OCI-LY1 (cell line): ENCODE data around the gene GADD45G.

Experiments
- H2AFZ ChIP-seq: fragments of 200-600 bp; sonication (generic), shearing (Covaris generic); 2 replicates; pipeline ENCODE4 v1.6.0; 2014; ENCODE audit warnings: antibody characterized with exemption, mild to moderate bottlenecking, low read length
- H3F3A ChIP-seq: fragments of 200-600 bp; sonication (generic), shearing (Covaris generic); 2 replicates; pipeline ENCODE4 v1.6.0; 2014; ENCODE audit warnings: mild to moderate bottlenecking, antibody characterized with exemption, low read length, moderate library complexity; ENCODE audit not compliant: insufficient read depth
- H3K27ac ChIP-seq: fragments of 200-600 bp; sonication (generic); 2 replicates; pipeline ENCODE4 v1.5.1; 2014; ENCODE audit warnings: low read length, mixed run types, mild to moderate bottlenecking, low read depth; ENCODE audit not compliant: poor library complexity, severe bottlenecking
- H3K27me3 ChIP-seq: fragments of 200-600 bp; sonication (generic); 2 replicates; pipeline ENCODE4 v1.6.0; 2014; ENCODE audit warnings: antibody characterized with exemption, mild to moderate bottlenecking, low read length, moderate library complexity; ENCODE audit not compliant: insufficient read depth
- H3K36me3 ChIP-seq: fragments of 200-600 bp; sonication (generic); 2 replicates; pipeline ENCODE4 v1.6.1; 2014; ENCODE audit warnings: mild to moderate bottlenecking, antibody characterized with exemption, low read length, moderate library complexity, mixed read lengths; ENCODE audit not compliant: insufficient read depth
- H3K4me1 ChIP-seq: fragments of 200-600 bp; sonication (generic); 2 replicates; pipeline ENCODE4 v1.5.1; 2014; ENCODE audit warnings: mild to moderate bottlenecking, low read length, moderate library complexity; ENCODE audit not compliant: insufficient read depth, severe bottlenecking
- H3K4me2 ChIP-seq: fragments of 200-600 bp; sonication (generic), shearing (Covaris generic); 2 replicates; pipeline ENCODE4 v1.6.1; 2014; ENCODE audit warnings: low read length
- H3K4me3 ChIP-seq: fragments of 200-600 bp; sonication (generic); 2 replicates; pipeline ENCODE4 v1.5.1; 2014; ENCODE audit warnings: low read length, low read depth, mild to moderate bottlenecking, mixed read lengths; ENCODE audit not compliant: poor library complexity, severe bottlenecking
- H3K79me2 ChIP-seq: fragments of 200-600 bp; shearing (Covaris generic); 2 replicates; pipeline ENCODE4 v1.6.1; 2016; ENCODE audit warnings: mixed run types, low read length, mixed read lengths; ENCODE audit not compliant: insufficient read depth
- H3K9ac ChIP-seq: fragments of 200-600 bp; sonication (generic), shearing (Covaris generic); 2 replicates; pipeline ENCODE4 v1.6.1; 2014; ENCODE audit warnings: mild to moderate bottlenecking, low read length, mixed read lengths
- H3K9me2 ChIP-seq: fragments of 200-600 bp; sonication (generic), shearing (Covaris generic); 2 replicates; pipeline ENCODE4 v1.6.1; 2014; ENCODE audit warnings: low read depth, mild to moderate bottlenecking, low read length, mixed read lengths
- H3K9me3 ChIP-seq: fragments of 200-600 bp; shearing (Covaris generic); 2 replicates; pipeline ENCODE4 v1.6.1; 2014; ENCODE audit warnings: low read length, mixed read lengths
- H4K20me1 ChIP-seq: fragments of 200-600 bp; sonication (generic), shearing (Covaris generic); 2 replicates; pipeline ENCODE4 v1.6.0; 2016; ENCODE audit warnings: mild to moderate bottlenecking, low read length; ENCODE audit not compliant: insufficient read depth
- EZH2 ChIP-seq: fragments of 200-600 bp; sonication (generic), shearing (Covaris generic); IDR thresholded peaks from 2 replicates; pipeline ENCODE4 v1.8.0; 2017; ENCODE audit warnings: borderline replicate concordance, mixed run types, mild to moderate bottlenecking, antibody characterized with exemption, low read length, moderate library complexity, mixed read lengths
- TF ChIP-seq, protein P1 (sequence below): fragments of 200-600 bp; sonication (generic), shearing (Covaris generic); IDR thresholded peaks from 2 replicates; pipeline ENCODE4 v1.5.1; 2017; ENCODE audit warnings: mild to moderate bottlenecking, antibody characterized with exemption, low read length, moderate library complexity, mixed read lengths

Gene GADD45G

DNA sequence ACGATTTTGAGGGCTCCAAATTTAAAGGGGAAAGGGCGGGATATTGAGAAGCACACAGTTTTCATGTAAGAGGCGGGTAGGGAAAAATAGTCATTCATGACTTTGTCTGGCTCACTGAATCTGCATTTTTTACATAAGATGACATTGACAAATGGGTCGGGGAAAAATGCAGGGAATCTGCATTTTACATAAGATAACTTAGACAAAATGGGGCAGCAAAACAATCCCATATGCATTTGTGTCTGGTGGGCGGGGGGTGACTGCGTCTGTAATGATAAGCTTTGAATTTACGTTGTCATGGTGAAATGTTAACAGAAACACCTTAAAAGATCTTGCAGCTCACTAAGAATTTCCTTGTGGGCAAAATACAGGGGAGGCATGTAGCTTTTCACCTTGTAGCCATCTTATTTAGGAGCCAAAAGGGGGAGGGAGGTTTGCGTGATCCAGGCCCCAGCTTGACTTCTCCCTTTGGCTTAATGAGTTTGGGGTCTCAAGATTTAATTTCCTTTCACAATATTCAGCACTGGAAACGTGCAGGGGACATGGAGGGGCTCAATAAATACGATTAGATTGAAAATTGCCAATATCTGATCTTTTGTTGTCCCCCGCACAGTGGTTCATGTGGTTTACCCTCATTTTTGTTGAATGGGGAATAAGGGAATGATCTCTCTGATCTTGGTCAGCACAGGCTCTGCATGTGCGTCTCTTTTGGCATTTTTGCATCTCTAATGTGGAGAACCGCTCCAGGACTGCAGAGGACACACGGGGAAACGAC, 41.1 kb upstream of the GADD45G start:
- no peaks in the 10 kb centered on the region for H3K79me2 ChIP-seq
- H3K4me2 ChIP-seq = no peak overlapping the region
- no peaks in the 10 kb centered on the region for H3K27me3 ChIP-seq
- no peak overlapping the region for H3K9ac ChIP-seq
- H3F3A ChIP-seq = no peaks in the 10 kb centered on the region
- H3K4me1 ChIP-seq = no peaks in the 10 kb centered on the region
- no peaks in the 10 kb centered on the region for H3K9me2 ChIP-seq
- H4K20me1 ChIP-seq = no peaks in the 10 kb centered on the region
- H3K9me3 ChIP-seq = no peaks in the 10 kb centered on the region
- H3K36me3 ChIP-seq = no peaks in the 10 kb centered on the region
- no peak overlapping the region for H3K4me3 ChIP-seq
- H2AFZ ChIP-seq = no peak overlapping the region
- H3K27ac ChIP-seq = no peak overlapping the region
- no peak for TF ChIP-seq EZH2
- TF ChIP-seq, protein P1, sequence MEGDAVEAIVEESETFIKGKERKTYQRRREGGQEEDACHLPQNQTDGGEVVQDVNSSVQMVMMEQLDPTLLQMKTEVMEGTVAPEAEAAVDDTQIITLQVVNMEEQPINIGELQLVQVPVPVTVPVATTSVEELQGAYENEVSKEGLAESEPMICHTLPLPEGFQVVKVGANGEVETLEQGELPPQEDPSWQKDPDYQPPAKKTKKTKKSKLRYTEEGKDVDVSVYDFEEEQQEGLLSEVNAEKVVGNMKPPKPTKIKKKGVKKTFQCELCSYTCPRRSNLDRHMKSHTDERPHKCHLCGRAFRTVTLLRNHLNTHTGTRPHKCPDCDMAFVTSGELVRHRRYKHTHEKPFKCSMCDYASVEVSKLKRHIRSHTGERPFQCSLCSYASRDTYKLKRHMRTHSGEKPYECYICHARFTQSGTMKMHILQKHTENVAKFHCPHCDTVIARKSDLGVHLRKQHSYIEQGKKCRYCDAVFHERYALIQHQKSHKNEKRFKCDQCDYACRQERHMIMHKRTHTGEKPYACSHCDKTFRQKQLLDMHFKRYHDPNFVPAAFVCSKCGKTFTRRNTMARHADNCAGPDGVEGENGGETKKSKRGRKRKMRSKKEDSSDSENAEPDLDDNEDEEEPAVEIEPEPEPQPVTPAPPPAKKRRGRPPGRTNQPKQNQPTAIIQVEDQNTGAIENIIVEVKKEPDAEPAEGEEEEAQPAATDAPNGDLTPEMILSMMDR = no peak

DNA sequence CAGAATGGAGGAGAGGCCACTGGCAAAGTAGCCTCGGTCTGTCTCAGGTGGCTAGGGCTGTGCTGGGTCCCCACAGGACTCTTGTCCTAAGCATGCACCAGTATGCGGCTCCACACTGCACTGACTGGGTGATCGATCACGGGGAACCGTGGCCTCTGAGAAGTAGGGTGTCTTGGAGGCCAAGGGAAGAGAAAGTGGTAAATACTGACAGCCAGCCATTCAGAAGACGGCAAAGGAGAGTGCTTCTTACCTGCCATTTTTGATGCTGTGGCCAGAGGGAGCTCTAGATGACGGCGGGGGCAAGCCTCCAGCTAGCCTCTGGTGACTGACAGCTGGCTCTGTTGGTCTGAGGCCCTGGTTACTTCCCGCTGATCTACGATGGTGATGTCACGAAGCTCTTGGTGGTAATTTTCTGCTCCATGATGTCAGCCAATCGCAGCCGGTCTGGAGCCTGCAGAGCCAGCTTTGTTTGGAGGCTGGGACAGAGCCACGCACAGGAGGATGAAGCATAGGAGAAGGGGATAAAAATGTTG, 40.4 kb upstream of the GADD45G start:
- no peak overlapping the region for H3K9ac ChIP-seq
- H3K27me3 ChIP-seq = no peaks in the 10 kb centered on the region
- no peak overlapping the region for H3K4me3 ChIP-seq
- H3F3A ChIP-seq = no peaks in the 10 kb centered on the region
- no peak overlapping the region for H3K27ac ChIP-seq
- H2AFZ ChIP-seq = no peak overlapping the region
- no peaks in the 10 kb centered on the region for H3K79me2 ChIP-seq
- no peaks in the 10 kb centered on the region for H3K9me3 ChIP-seq
- TF ChIP-seq, protein P1 = peak; percentile 20; the same call in 1 of the 2 replicates
- TF ChIP-seq EZH2 = no peak
- no peaks in the 10 kb centered on the region for H3K4me1 ChIP-seq
- no peaks in the 10 kb centered on the region for H3K9me2 ChIP-seq
- no peaks in the 10 kb centered on the region for H3K36me3 ChIP-seq
- H3K4me2 ChIP-seq = no peak overlapping the region
- H4K20me1 ChIP-seq = no peaks in the 10 kb centered on the region

DNA sequence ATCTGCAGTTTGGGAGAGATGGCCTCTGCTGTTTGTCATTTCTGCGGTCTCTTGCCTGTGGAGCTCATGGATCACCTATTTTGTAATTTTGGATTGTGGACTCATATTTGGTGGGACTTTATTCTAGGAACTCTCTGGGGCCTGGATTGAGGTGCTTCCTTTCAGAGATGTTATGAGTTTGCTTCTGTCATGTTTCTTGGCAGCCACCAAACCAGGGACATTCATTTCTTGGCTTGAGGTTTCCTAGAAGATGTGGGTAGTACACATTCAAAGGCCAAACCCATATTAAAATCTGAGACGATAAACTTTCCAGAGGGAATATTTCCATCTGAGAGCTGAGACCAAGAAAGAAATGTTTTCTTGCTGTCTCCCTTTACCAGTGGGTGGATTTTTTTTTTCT, 37.2 kb upstream of the GADD45G start:
- H3K36me3 ChIP-seq = no peaks in the 10 kb centered on the region
- H3K9me3 ChIP-seq = no peaks in the 10 kb centered on the region
- no peaks in the 10 kb centered on the region for H3K27me3 ChIP-seq
- no peak overlapping the region for H3K27ac ChIP-seq
- no peaks in the 10 kb centered on the region for H3K9me2 ChIP-seq
- H3F3A ChIP-seq = no peaks in the 10 kb centered on the region
- H3K9ac ChIP-seq = no peak overlapping the region
- no peaks in the 10 kb centered on the region for H3K79me2 ChIP-seq
- no peaks in the 10 kb centered on the region for H3K4me1 ChIP-seq
- no peak overlapping the region for H3K4me3 ChIP-seq
- H3K4me2 ChIP-seq = no peak overlapping the region
- TF ChIP-seq, protein P1 = no peak
- TF ChIP-seq EZH2 = no peak
- H2AFZ ChIP-seq = no peak overlapping the region
- no peaks in the 10 kb centered on the region for H4K20me1 ChIP-seq
